DOHH2 (cell line): ENCODE data around the gene RFTN2.

Experiments used
- H3F3A ChIP-seq: fragments of 200-600 bp; sonication (generic), shearing (Covaris generic); 2 replicates; pipeline ENCODE4 v1.6.0; 2016; ENCODE audit warnings: antibody characterized with exemption, mild to moderate bottlenecking; ENCODE audit not compliant: control insufficient read depth, insufficient read depth
- H3K27ac ChIP-seq: fragments of 200-600 bp; sonication (generic); 2 replicates; pipeline ENCODE4 v1.5.1; 2014; ENCODE audit warnings: low read depth, mild to moderate bottlenecking, low read length, moderate library complexity
- H3K27me3 ChIP-seq: fragments of 200-600 bp; sonication (generic); 2 replicates; pipeline ENCODE4 v1.6.1; 2014; ENCODE audit warnings: mild to moderate bottlenecking, low read length, mixed read lengths; ENCODE audit not compliant: control insufficient read depth
- H3K36me3 ChIP-seq: fragments of 200-600 bp; sonication (generic); 2 replicates; pipeline ENCODE4 v1.6.1; 2014; ENCODE audit warnings: mild to moderate bottlenecking, low read length, moderate library complexity, mixed read lengths; ENCODE audit not compliant: control insufficient read depth
- H3K4me1 ChIP-seq: fragments of 200-600 bp; sonication (generic); 2 replicates; pipeline ENCODE4 v1.6.1; 2014; ENCODE audit warnings: mild to moderate bottlenecking, low read length, mixed read lengths; ENCODE audit not compliant: control insufficient read depth
- H3K4me2 ChIP-seq: fragments of 200-600 bp; sonication (generic); 2 replicates; pipeline ENCODE4 v1.6.0; 2014; ENCODE audit warnings: mild to moderate bottlenecking, low read length, moderate library complexity
- H3K4me3 ChIP-seq: fragments of 200-600 bp; sonication (generic); 2 replicates; pipeline ENCODE4 v1.5.1; 2014; ENCODE audit warnings: mild to moderate bottlenecking, low read length, mixed read lengths
- H3K79me2 ChIP-seq: fragments of 200-600 bp; sonication (generic); 2 replicates; pipeline ENCODE4 v1.6.1; 2014; ENCODE audit warnings: mild to moderate bottlenecking, low read length, mixed read lengths; ENCODE audit not compliant: control insufficient read depth
- H3K9me2 ChIP-seq: fragments of 200-600 bp; sonication (generic); replicated peaks from 2 replicates; pipeline ENCODE4 v1.6.1; 2014; ENCODE audit warnings: mild to moderate bottlenecking, low read length, mixed read lengths; ENCODE audit not compliant: control insufficient read depth
- H3K9me3 ChIP-seq: fragments of 200-600 bp; sonication (generic); 2 replicates; pipeline ENCODE4 v1.6.1; 2014; ENCODE audit warnings: antibody characterized with exemption, low read length, mixed read lengths; ENCODE audit not compliant: control insufficient read depth, insufficient read depth
- H4K20me1 ChIP-seq: fragments of 200-600 bp; sonication (generic); 2 replicates; pipeline ENCODE4 v1.6.0; 2014; ENCODE audit warnings: low read depth, mild to moderate bottlenecking, antibody characterized with exemption, low read length, moderate library complexity; ENCODE audit not compliant: control insufficient read depth, insufficient read depth
- EZH2phosphoT487 ChIP-seq: fragments of 200-600 bp; sonication (generic); IDR thresholded peaks from 2 replicates; pipeline ENCODE4 v1.6.1; 2017; ENCODE audit warnings: borderline replicate concordance, mild to moderate bottlenecking, antibody characterized with exemption, low read length, moderate library complexity, mixed read lengths
- TF ChIP-seq, protein P1 (sequence below): fragments of 200-600 bp; sonication (generic); IDR thresholded peaks from one replicate; pipeline ENCODE4 v1.5.1; 2014; ENCODE audit warnings: antibody characterized with exemption, mild to moderate bottlenecking, low read depth, low read length; ENCODE audit not compliant: poor library complexity, severe bottlenecking

Gene RFTN2

DNA sequence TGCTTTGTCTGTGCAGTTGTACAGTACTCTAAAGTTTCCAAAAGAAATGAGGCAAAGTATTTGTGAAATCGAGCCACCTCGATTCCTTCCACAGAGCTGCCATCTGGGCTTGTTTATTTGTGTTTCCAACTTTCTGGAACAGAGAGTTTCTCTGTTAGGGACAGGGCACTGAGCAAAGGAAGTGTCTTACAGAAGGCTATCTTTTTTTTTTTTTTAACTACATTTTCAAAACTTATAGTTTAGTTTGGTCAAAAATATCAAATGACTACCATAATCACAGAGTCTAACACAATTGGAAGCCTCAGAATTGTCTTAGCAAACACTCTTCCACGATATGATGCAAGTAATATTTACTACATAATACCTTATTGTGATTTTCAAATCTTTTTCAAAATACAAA lies 796 bp downstream of the RFTN2 start:
- no peaks in the 10 kb centered on the region for H3K79me2 ChIP-seq
- TF ChIP-seq, protein P1, sequence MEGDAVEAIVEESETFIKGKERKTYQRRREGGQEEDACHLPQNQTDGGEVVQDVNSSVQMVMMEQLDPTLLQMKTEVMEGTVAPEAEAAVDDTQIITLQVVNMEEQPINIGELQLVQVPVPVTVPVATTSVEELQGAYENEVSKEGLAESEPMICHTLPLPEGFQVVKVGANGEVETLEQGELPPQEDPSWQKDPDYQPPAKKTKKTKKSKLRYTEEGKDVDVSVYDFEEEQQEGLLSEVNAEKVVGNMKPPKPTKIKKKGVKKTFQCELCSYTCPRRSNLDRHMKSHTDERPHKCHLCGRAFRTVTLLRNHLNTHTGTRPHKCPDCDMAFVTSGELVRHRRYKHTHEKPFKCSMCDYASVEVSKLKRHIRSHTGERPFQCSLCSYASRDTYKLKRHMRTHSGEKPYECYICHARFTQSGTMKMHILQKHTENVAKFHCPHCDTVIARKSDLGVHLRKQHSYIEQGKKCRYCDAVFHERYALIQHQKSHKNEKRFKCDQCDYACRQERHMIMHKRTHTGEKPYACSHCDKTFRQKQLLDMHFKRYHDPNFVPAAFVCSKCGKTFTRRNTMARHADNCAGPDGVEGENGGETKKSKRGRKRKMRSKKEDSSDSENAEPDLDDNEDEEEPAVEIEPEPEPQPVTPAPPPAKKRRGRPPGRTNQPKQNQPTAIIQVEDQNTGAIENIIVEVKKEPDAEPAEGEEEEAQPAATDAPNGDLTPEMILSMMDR = no peak
- TF ChIP-seq EZH2phosphoT487 = no peak
- no peak overlapping the region for H3K4me2 ChIP-seq
- H3K9me2 ChIP-seq = no peaks in the 10 kb centered on the region
- H3K4me1 ChIP-seq = no peaks in the 10 kb centered on the region
- H3F3A ChIP-seq = no peaks in the 10 kb centered on the region
- peaks cover 15% of the 10 kb centered on the region for H3K27me3 ChIP-seq
- H3K9me3 ChIP-seq = no peaks in the 10 kb centered on the region
- H3K27ac ChIP-seq = no peak overlapping the region
- H3K36me3 ChIP-seq = no peaks in the 10 kb centered on the region
- H3K4me3 ChIP-seq = no peak overlapping the region
- H4K20me1 ChIP-seq = no peaks in the 10 kb centered on the region

DNA sequence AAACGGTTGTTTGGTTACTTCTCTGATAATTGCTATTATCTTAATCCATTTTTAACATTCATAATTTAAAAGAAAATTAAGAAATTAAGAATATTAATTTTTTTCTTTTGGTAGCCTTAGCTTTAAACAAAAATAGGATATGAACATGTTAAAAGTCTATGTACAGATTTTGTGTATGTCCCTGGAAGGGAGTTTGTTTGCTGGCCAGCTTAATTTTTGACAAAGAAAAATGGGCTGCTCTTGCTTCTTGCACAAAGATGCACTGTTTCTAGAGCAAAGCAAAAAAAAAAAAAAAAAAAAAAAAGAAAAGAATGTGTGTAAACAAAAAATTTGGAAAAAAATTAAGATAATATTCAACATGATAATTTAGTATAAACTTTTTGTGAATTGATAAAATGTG lies 1.3 kb downstream of the RFTN2 start:
- Histone ChIP-seq H3K9me3 (no peaks in the 10 kb centered on the region), H3F3A (no peaks in the 10 kb centered on the region), H3K4me1 (no peaks in the 10 kb centered on the region), H3K27me3 (peaks cover 15% of the 10 kb centered on the region), H3K4me3 (no peak overlapping the region), H3K36me3 (no peaks in the 10 kb centered on the region), H3K27ac (no peak overlapping the region), H3K4me2 (no peak overlapping the region), H3K79me2 (no peaks in the 10 kb centered on the region), H4K20me1 (no peaks in the 10 kb centered on the region), H3K9me2 (no peaks in the 10 kb centered on the region)
- no peak for TF ChIP-seq EZH2phosphoT487
- TF ChIP-seq, protein P1 = no peak

DNA sequence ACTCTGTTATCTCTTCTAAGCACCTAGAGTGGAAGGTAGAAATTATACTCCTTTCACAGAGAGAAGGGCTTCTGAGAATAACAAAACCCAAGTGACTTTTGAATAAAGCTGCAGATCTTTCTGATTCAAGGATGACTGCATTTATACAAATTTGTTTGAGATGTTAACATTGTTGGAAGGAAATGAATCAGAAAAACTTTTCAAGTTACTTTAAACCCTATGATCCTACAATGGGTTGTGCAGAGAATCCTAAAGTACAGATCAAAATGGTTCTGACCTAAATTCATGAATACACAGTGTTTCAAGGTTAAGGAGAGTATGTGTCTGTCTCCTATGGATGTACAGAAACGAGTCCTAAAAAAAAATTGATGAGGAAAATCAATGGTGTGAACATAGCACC lies 1.8 kb downstream of the RFTN2 start:
- no peaks in the 10 kb centered on the region for H3K4me1 ChIP-seq
- no peaks in the 10 kb centered on the region for H3F3A ChIP-seq
- H3K27me3 ChIP-seq = peaks cover 15% of the 10 kb centered on the region
- H3K36me3 ChIP-seq = no peaks in the 10 kb centered on the region
- no peaks in the 10 kb centered on the region for H4K20me1 ChIP-seq
- TF ChIP-seq EZH2phosphoT487 = no peak
- TF ChIP-seq, protein P1 = no peak
- no peak overlapping the region for H3K4me3 ChIP-seq
- H3K9me2 ChIP-seq = no peaks in the 10 kb centered on the region
- H3K9me3 ChIP-seq = no peaks in the 10 kb centered on the region
- H3K79me2 ChIP-seq = no peaks in the 10 kb centered on the region
- H3K27ac ChIP-seq = no peak overlapping the region
- H3K4me2 ChIP-seq = no peak overlapping the region

DNA sequence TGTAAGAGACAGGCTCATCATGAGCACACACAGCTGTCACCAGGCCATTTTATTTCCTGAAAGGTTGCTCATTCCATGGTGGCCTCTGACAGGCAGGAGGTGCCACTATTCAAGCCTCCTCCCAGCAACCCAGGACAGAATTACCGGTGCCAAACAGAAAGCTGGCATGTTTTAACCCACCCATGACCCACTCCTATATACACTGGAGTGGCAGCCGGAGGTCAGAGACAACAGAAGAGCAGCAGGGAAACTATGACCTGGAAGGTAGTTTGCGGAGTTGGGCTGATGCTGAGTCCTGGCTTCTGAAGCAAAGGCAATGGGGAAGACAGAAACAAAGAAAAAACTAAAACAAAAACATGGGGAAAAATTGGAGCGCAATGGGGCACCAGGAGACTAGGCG lies 2.3 kb downstream of the RFTN2 start:
- no peak for TF ChIP-seq EZH2phosphoT487
- TF ChIP-seq, protein P1 = no peak
- Histone ChIP-seq H3K9me3 (no peaks in the 10 kb centered on the region), H3K36me3 (no peaks in the 10 kb centered on the region), H3F3A (no peaks in the 10 kb centered on the region), H3K27me3 (peaks cover 15% of the 10 kb centered on the region), H3K4me3 (no peak overlapping the region), H3K4me1 (no peaks in the 10 kb centered on the region), H3K4me2 (no peak overlapping the region), H3K79me2 (no peaks in the 10 kb centered on the region), H4K20me1 (no peaks in the 10 kb centered on the region), H3K27ac (no peak overlapping the region), H3K9me2 (no peaks in the 10 kb centered on the region)
